ENCODE data around the gene HUS1. TPM values are rescaled to one million over a fixed set of nuclear protein-coding genes. Genes with fewer than 3 reads are reported as not detected.
A peak's percentile ranks its signal among the peaks of the same experiment; 100 is the strongest.

HUS1 gene
- total and polyA plus RNA-seq, 2 of the 8 experiments (the other 6 are each of a cell fraction or from before 2014, with no cell fraction given), result 15.0 to 33.0 TPM

DNA sequence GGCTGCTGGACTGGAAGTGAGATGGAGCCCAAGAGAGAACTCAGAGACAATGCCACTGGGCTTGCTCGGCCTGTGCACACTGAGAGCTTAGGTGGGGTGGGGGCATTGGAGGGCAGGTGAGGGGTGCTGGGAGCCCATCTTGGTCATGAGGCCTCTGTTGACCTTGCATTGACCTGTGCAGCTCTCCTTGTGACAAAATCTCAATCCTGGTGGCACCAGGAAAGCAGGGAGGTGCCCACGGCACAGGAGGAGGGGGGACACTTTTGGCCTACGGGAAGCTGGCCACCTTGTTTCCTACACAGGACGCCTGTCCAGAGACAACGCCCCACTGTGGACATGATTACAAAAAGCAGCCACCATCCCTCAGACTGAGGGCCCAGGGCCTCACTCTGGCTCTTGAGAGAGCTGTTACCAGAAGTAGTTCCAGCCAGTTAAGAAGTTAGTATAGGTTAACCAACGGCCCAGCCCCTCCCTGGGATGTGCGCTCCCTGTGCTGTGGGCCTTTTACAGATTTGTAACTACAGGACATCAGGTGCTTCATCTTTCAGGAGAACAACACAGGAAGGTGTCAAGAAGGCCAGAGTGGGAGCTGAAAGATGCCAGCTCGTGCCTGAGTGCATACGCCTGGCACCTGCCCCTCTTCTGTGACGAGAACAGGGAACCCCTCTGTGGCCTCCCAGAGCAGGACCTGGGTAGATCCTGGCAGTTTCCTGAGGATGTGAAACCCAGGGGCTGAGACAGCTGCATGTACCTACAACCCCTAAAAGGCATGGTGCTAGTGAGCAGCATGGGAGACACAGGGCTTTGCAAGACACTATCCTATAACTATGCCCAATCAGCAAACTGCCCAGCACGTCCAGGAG, 41.5 kb downstream of the HUS1 start (continued):
- TF ChIP-seq, protein P1, sequence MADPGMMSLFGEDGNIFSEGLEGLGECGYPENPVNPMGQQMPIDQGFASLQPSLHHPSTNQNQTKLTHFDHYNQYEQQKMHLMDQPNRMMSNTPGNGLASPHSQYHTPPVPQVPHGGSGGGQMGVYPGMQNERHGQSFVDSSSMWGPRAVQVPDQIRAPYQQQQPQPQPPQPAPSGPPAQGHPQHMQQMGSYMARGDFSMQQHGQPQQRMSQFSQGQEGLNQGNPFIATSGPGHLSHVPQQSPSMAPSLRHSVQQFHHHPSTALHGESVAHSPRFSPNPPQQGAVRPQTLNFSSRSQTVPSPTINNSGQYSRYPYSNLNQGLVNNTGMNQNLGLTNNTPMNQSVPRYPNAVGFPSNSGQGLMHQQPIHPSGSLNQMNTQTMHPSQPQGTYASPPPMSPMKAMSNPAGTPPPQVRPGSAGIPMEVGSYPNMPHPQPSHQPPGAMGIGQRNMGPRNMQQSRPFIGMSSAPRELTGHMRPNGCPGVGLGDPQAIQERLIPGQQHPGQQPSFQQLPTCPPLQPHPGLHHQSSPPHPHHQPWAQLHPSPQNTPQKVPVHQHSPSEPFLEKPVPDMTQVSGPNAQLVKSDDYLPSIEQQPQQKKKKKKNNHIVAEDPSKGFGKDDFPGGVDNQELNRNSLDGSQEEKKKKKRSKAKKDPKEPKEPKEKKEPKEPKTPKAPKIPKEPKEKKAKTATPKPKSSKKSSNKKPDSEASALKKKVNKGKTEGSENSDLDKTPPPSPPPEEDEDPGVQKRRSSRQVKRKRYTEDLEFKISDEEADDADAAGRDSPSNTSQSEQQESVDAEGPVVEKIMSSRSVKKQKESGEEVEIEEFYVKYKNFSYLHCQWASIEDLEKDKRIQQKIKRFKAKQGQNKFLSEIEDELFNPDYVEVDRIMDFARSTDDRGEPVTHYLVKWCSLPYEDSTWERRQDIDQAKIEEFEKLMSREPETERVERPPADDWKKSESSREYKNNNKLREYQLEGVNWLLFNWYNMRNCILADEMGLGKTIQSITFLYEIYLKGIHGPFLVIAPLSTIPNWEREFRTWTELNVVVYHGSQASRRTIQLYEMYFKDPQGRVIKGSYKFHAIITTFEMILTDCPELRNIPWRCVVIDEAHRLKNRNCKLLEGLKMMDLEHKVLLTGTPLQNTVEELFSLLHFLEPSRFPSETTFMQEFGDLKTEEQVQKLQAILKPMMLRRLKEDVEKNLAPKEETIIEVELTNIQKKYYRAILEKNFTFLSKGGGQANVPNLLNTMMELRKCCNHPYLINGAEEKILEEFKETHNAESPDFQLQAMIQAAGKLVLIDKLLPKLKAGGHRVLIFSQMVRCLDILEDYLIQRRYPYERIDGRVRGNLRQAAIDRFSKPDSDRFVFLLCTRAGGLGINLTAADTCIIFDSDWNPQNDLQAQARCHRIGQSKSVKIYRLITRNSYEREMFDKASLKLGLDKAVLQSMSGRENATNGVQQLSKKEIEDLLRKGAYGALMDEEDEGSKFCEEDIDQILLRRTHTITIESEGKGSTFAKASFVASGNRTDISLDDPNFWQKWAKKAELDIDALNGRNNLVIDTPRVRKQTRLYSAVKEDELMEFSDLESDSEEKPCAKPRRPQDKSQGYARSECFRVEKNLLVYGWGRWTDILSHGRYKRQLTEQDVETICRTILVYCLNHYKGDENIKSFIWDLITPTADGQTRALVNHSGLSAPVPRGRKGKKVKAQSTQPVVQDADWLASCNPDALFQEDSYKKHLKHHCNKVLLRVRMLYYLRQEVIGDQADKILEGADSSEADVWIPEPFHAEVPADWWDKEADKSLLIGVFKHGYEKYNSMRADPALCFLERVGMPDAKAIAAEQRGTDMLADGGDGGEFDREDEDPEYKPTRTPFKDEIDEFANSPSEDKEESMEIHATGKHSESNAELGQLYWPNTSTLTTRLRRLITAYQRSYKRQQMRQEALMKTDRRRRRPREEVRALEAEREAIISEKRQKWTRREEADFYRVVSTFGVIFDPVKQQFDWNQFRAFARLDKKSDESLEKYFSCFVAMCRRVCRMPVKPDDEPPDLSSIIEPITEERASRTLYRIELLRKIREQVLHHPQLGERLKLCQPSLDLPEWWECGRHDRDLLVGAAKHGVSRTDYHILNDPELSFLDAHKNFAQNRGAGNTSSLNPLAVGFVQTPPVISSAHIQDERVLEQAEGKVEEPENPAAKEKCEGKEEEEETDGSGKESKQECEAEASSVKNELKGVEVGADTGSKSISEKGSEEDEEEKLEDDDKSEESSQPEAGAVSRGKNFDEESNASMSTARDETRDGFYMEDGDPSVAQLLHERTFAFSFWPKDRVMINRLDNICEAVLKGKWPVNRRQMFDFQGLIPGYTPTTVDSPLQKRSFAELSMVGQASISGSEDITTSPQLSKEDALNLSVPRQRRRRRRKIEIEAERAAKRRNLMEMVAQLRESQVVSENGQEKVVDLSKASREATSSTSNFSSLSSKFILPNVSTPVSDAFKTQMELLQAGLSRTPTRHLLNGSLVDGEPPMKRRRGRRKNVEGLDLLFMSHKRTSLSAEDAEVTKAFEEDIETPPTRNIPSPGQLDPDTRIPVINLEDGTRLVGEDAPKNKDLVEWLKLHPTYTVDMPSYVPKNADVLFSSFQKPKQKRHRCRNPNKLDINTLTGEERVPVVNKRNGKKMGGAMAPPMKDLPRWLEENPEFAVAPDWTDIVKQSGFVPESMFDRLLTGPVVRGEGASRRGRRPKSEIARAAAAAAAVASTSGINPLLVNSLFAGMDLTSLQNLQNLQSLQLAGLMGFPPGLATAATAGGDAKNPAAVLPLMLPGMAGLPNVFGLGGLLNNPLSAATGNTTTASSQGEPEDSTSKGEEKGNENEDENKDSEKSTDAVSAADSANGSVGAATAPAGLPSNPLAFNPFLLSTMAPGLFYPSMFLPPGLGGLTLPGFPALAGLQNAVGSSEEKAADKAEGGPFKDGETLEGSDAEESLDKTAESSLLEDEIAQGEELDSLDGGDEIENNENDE (IDR thresholded peaks at IDR 0.05; ENCODE audit: insufficient replicate concordance, low read length), result no peak
- no peak for TF ChIP-seq SIX5 (IDR thresholded peaks at IDR 0.05; ENCODE audit: low read depth, low read length)
- no peak for TF ChIP-seq SP1 (IDR thresholded peaks at IDR 0.05; ENCODE audit: low read depth, low read length)
- TF ChIP-seq, protein P2, sequence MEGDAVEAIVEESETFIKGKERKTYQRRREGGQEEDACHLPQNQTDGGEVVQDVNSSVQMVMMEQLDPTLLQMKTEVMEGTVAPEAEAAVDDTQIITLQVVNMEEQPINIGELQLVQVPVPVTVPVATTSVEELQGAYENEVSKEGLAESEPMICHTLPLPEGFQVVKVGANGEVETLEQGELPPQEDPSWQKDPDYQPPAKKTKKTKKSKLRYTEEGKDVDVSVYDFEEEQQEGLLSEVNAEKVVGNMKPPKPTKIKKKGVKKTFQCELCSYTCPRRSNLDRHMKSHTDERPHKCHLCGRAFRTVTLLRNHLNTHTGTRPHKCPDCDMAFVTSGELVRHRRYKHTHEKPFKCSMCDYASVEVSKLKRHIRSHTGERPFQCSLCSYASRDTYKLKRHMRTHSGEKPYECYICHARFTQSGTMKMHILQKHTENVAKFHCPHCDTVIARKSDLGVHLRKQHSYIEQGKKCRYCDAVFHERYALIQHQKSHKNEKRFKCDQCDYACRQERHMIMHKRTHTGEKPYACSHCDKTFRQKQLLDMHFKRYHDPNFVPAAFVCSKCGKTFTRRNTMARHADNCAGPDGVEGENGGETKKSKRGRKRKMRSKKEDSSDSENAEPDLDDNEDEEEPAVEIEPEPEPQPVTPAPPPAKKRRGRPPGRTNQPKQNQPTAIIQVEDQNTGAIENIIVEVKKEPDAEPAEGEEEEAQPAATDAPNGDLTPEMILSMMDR (IDR thresholded peaks at IDR 0.05; ENCODE audit: control extremely low read depth in 1 of 3, insufficient read depth in 1 of 3, low read depth in 1 of 3, low read length in 3 of 3), result peak in 1 of 3 experiments; percentile 9; a peak in 1 of 4 replicates
- no peak for TF ChIP-seq YY1 (IDR thresholded peaks at IDR 0.05; ENCODE audit: low read depth, low read length)
